ENCODE data around the gene RBM19.
"Not testable (repeated sequence)": the region's sequence is repeated elsewhere in the genome, so short reads cannot be mapped to it uniquely, and the experiment has no call there.

RBM19 gene

DNA sequence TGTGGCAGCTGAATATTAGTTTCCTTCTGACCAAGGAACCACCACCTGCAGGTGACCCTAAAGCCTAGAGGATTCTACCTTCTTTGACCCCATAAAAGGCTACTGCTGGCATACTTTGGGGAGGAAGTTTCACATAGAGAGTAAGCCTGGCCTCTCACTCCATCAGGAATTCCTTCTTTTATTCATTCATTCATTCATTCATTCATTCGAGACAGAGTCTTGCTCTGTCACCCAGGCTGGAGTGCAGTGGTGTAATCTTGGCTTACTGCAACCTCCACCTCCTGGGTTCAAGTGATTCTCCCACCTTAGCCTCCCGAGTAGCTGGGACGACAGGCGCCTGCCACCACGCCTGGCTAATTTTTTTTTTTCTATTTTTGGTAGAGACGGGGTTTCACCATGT is 64.8 kb downstream of the RBM19 start:
- not testable (repeated sequence) for DNase-seq (ENCODE audit: low read depth)

DNA sequence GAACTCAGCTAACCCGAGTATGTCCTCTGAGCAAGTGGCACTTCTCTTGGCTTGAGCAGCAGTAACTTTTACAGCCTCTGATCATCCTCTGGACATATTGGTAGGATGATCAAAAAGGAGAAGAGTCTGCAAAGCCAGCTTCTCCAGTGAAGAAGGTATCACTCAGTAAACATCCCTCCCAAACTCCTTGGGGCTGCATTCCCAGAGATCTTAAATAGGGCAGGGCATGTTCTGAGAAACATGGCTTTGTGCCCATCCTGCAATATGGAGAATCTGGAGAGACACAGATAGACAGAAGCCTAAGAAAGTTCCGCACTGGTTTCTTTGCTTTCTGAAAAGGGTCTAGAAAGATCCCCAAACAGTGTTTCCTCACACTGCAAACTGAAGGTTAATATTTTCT is 65.4 kb downstream of the RBM19 start:
- DNase-seq (ENCODE audit: low read depth), result no peak

- DNase-seq (ENCODE audit: low read depth), result no peak
Observed at GRCh38 chr12:113899561-113900471, 66.3 kb downstream of the RBM19 start.

- DNase-seq (ENCODE audit: low read depth), result no peak
Observed at GRCh38 chr12:113899042-113899560, 67.0 kb downstream of the RBM19 start.

- DNase-seq (ENCODE audit: low read depth), result no peak
Observed at GRCh38 chr12:113898466-113898865, 67.7 kb downstream of the RBM19 start.

DNA sequence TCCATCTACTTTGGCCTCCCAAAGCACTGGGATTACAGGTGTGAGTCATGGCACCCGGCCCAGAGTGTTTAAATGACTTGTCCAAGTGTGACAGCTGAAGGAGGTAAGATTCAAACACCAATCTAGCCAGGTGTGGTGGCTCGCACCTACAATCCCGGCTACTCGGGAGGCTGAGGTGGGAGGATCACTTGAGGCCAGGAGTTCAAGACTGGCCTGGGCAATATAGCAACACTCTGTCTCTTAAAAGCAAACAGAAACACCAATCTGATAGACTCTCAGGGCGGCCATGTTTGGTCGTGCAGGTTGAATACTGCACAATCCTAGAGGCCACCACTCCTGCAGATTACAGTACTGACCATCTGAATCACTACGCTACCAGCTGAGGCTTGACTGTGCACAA is 68.7 kb downstream of the RBM19 start:
- no peak for DNase-seq (ENCODE audit: low read depth)

DNA sequence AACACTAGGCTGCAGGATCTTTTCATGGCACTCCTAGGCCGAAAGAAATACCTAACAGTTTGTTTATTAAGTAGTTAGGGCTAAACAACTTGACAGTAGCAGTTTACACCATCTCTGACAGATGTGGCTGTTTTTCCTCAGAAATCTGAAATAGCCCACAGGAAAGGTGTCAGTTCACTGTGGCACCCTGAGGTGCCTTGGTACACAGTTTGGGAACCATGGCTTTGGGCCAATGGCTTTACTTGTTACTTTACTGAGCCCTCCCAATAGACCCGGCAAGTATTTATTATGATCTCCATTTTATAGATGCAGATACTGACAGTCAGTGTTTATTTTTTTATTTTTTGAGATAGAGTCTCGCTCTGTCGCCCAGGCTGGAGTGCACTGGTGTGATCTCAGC is 69.3 kb downstream of the RBM19 start:
- no peak for DNase-seq (ENCODE audit: low read depth)

- no peak for DNase-seq (ENCODE audit: low read depth)
Observed at GRCh38 chr12:113896194-113896593, 69.9 kb downstream of the RBM19 start.

DNA sequence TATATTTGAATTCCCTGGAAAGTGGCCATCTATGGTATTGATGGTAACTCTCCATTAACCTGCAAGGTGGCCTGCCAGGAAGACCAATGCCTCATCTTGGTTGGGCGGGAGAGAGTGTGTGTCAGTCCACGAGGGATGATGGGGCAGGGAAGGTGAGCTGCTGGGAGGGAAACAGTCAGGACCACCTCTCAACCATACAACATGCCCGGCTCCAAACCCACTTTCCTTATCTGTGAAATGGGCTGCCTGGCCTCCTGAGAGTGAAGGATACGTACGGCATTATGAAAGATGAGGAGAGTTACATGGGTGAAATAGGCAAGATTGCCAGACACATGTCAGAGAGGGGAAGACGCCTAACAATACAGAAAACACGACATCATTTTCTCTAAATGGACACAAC is 70.9 kb downstream of the RBM19 start:
- no peak for DNase-seq (ENCODE audit: low read depth)

GRCh38 chr12:113894697-113895096 is 71.4 kb downstream of the RBM19 start:
- DNase-seq (ENCODE audit: low read depth), result no peak

DNA sequence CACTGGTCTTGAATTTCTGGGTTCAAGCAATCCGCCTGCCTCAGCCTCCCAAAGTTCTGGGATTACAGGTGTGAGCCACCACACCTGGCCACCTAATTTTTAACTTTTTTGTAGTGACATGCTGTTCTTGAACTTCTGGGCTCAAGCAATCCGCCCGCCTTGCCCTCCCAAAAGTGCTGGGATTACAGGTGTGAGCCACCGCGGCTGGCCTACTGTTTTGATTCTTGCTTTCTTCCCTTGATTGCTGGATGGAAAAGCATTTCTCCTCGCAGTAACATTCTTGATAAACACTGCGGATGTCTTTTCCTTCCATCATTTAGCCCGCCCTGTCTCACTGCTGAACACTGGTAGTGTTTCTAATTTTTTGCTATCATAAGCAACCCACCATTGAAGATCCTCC is 72.9 kb downstream of the RBM19 start:
- DNase-seq (ENCODE audit: low read depth), result no peak

DNA sequence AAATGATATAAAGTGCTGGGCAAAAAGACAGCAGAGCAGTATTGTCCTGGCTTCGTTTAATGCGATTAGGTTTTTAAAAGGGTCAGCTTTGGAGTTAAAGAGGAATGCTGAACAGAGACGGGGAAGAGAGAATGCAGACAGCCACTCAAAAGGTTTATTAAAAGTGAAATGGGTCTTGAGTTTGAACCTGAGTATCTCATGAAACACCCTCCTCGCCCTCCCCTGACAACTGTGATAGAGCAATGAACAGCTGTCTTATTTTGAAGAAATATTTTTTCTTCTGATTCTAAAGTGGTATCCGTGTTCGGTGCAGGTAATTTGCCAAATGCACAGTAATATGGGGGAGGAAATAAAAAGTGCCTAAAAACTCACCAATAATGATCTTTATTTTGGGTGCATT is 73.6 kb downstream of the RBM19 start:
- DNase-seq (ENCODE audit: low read depth), result no peak

DNA sequence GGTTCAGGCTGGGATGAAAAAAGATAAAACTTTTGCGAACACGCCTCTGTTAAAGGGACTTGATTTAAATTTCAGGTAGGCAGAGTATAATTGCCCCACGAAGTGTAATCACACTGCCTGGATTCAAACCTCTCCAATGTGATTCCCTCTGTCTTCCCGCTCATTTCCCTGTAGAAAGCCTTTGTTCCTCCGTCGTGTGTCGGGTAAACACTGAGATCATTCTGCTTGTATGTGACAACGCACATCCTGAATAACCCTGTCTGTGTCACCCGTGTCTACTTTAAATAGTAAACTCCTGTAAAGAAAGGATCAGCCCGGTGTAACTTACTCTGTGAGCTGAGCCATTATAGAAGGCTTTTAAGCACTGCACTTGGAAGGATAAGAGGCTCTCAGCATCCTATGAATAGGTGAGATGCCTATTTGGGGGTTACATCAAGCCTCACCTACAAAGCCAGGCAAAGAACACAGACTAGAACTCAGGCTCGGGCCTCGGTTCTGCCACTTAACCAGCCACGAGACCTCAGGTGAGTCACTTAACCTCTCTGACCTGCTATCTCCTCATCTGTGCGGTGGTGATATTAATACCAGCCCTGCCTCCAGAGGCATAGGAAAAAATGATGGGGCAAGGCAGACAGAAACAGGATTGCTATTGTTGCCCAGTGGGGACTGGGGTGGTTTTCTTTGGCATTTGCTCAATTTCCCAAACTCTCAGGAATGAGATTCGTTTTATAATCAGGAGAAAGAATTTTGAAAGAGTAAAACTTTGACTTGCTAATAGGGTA is 74.2 kb downstream of the RBM19 start:
- DNase-seq (ENCODE audit: low read depth), result no peak

GRCh38 chr12:113891167-113891692 is 74.9 kb downstream of the RBM19 start:
- no peak for DNase-seq (ENCODE audit: low read depth)

DNA sequence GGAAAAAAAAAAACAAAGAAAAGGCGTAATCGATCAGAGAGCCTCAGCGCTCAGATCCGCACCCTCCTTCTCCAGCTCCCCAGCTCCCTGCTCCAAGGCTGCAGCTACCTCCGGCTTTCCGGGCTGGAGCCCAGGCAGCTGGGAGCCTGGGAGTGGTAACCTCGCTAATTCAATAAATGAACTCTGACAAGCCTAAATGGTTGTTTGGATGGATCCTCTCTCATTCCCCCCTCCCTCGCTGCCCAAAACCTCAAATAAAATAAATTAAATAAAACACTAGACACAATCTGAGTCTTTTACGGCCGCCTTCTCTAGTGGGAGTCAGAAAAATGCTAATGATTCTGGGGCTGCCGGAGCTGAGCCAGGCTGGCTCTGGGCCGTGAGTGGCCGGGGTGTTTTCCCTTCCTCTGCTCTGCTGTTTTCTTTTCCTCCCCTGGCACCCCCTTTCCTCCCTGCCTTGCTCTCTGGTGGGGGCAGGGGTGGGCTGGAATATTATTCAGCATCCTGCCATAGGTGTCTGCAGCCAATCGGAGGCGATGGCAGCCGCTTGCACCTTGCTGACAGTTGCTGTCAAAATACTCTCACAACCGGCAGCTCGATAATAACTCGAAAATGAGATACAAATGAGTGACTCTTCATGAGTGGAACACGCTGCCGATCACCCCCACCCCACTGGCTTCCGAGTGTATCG is 76.1 kb downstream of the RBM19 start:
- DNase-seq (ENCODE audit: low read depth), result no peak

GRCh38 chr12:113889076-113889475 is 77.0 kb downstream of the RBM19 start:
- no peak for DNase-seq (ENCODE audit: low read depth)

- no peak for DNase-seq (ENCODE audit: low read depth)
Observed at GRCh38 chr12:113888435-113888834, 77.7 kb downstream of the RBM19 start.

DNA sequence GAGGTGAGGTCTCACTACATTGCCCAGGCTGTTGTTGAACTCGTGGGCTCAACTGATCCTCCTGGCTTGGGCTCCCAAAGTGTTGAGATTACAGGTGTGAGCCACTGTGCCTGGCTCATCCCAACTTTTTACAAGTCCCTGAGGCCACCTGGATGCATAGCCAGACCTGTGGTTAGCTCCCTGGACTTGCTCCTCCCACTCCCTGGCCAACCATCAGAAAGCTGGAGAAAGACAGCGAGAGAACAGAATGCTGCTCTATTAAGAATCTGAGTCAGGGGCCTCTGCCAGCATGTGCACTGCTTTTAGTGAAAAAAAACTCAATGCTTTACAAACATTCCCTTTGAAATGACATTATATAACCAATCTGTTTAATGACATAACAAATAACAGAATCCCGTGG is 78.2 kb downstream of the RBM19 start:
- no peak for DNase-seq (ENCODE audit: low read depth)

- DNase-seq (ENCODE audit: low read depth), result no peak
Observed at GRCh38 chr12:113886721-113887120, 79.4 kb downstream of the RBM19 start.

- DNase-seq (ENCODE audit: low read depth), result no peak
Observed at GRCh38 chr12:113884392-113884791, 81.7 kb downstream of the RBM19 start.

DNA sequence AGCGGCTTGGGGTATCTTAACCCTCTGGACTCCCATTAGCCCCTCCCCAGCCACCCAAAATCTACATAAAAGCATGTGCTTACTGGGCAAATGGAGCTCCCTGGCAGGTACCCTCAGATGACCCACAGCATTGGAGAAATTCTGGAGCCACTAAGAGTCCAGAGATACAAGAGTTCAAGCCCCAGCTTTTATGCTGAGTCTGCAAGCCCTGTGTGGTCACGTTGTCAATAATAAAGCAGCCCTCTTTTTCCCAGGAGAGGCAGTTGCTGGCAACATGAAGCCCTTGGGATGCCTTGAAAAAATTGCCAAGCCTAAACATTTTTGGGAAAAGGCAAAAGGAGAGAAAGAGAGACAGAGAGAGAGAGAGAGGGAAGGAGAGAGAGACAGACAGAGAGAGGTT is 83.4 kb downstream of the RBM19 start:
- DNase-seq (ENCODE audit: low read depth), result no peak

Data from HS-27A (cell line).